NCI-H1417 treated with DMSO at 0.1 percent for 48 hours (cell line): ENCODE measurements around the gene IFT27.

Experiments
- DNase-seq: peaks from one replicate; lab custom pipeline; 2025; lab: John Stamatoyannopoulos, UW

IFT27 gene

DNA sequence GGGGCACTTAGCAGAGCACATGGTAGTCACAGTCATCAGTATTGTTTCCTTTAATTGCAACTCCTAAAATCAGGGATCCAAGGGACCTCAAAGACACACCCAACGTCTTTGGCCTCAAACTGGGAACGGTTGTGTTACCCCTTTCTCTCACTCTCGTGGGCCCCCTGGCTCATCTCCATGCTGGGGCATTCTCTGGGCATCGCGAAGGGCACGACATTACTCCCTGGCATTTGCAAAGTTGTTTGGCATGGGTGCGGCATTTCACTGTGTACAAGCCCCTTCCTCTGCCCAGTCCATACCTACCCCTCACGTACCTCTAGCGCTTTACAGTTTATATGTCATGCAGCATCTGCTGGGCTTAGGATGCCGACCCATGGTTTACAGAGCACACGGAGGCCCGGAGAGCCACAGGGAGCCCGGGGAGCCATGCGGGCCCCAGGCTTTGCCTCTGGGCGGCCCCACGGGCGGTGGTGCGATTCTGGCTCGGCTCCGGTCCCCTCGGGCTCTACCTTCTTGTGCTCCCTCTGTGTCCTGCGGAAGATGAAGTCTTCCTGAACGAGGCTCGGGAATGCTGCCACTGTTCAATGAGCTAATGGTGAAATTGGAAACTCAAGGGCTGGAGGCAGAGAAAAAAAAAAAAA is 50.4 kb downstream of the IFT27 start:
- no peak for DNase-seq

DNA sequence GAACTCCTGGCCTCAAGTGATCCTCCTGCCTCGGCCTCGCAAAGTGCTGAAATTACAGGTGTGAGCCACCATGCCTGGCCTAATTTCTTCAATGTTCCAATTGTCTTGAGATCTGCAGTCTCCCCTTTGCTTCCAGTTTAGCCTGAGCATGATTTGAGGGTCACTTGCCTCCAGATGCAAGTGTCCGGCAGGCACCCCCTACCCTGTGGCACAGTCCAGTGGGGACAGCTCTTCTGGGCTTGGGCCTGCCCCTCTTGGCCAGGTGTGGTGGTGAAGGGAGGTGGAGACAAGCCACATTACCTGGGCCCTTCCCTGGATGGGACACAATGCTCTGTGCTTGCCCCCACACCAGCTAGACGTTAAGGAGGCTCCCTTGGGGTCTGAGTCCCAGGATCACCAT is 51.1 kb downstream of the IFT27 start:
- DNase-seq, result no peak

DNA sequence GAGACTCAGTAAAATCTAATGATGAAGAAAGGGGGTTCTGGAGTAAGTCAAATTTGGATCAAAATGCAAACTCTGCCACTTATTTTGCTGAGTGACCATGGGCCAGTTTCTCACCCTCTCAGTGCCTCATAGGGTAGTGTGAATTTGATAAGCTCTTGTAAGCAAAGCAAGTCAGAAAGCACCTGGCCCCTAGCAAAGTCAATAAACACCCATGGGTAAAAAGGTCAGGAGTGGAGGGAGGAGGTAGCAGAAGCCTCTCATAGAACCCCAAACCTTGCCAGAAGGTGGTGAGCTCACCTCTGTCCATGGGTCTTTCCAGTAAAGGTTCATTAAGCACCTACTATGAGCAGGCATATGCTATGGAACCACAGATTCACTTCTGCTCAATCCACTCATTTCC is 53.9 kb downstream of the IFT27 start:
- DNase-seq, result no peak

DNA sequence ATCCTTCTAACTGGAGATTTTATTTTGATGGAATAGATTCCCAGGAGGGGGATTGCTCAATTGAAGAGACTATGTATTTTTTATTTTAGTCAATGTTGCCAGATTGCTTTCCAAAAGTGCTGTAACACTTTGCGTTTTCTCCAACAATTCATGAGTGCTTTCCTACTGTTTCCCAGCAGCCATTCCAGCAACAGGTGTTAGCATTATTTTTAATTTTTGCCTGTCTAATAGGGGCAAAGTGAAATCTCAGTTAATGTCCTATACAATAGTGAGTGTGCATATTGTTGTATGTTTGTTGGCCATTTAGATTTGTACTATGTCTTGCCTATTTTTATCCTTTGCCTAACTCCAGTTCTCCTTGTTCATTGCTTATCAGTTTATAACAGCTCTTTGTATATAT is 60.3 kb downstream of the IFT27 start:
- no peak for DNase-seq

DNA sequence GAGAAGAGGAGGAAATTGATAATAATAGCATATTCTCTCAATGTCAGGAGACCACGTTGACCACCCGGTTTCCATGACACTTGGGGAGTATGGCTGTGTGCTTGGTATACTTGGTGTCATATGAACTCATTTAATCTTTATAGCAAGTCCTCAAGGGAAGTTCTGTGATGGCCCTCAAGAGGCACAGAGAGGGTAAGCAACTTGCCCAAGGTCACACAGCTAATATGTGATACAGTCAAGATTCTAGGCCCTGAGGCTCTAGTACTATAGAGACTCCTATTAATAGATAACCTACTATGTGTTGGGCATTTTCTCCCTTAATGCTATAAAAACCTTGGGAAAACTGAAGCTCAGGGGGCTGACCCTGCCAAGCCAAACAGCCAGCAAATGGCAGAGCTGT is 61.8 kb downstream of the IFT27 start:
- no peak for DNase-seq

DNA sequence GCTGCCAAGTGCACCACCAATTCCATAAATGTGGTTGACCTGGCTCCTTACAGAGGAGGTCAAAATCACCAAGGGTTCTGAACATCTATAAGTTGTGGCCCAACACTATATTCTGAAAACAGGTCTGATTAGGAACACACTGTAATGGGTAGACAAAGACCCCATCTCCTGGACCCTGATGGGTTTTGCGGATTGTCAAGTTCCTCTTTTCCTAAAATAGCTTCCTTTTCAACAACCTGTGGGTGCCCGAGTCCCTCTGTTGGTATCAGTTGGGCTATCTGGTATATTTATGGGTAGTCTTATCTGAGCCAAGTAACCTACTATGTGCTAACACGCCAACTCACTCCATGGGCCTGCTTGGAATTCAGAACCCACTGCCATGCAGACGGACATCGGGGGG is 62.5 kb downstream of the IFT27 start:
- no peak for DNase-seq
